Myocyte (in vitro differentiated cells): Measurements from ENCODE around the gene KCNK7. TPM values are rescaled to one million over a fixed set of nuclear protein-coding genes. Genes with fewer than 3 reads are reported as not detected.
"Not testable (repeated sequence)": the region's sequence is repeated elsewhere in the genome, so short reads cannot be mapped to it uniquely, and the experiment has no call there.

Source experiments
- DNase-seq: peaks from one replicate; pipeline ENCODE4 v3.0.0-alpha.2; 2012; ENCODE audit warnings: low read depth
- total RNA-seq: library from RNA; depleted of rRNA; stranded (reverse); fragments of >200 nt; gene quantifications from 2 replicates; pipeline ENCODE4 v1.2.3, GENCODE V29; 2014

KCNK7 gene
- total RNA-seq, 1 donor from 2014 or later = not detected

DNA sequence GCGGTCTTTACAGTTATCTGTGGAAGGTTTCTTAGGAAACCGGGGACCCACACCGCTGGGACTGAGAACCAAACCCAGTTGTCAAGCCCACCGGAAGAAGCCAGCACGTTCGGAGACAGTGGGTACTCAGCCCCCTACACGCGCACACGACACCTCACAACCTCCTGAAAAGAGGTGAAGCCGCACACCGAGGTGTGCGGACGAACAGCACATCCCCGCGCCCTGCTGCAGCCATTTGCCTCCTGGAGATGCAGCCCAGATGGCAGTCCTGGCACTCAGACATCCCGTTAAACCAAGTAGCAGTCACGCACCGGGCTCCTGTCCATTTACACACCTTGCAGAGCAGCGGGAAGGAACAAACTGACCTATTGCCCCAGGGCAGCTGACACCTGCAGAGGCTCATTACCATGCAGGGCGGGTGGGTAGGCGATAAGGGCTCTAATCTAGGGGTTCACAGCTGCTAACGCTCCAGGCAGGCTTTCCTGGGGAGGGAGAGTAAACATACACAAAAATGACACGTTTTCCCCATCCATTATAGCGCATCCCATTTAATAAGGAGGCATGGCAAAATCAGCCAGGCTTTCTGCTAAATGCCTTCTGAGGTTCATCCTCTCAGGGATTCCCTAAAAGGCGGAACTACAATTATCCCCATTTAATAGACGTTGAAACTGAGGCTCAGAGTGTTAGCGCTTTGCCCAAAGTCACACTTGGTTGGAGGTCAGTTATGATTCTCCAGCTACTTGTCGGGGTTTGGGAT is 20.6 kb downstream of the KCNK7 start:
- DNase-seq = no peak

DNA sequence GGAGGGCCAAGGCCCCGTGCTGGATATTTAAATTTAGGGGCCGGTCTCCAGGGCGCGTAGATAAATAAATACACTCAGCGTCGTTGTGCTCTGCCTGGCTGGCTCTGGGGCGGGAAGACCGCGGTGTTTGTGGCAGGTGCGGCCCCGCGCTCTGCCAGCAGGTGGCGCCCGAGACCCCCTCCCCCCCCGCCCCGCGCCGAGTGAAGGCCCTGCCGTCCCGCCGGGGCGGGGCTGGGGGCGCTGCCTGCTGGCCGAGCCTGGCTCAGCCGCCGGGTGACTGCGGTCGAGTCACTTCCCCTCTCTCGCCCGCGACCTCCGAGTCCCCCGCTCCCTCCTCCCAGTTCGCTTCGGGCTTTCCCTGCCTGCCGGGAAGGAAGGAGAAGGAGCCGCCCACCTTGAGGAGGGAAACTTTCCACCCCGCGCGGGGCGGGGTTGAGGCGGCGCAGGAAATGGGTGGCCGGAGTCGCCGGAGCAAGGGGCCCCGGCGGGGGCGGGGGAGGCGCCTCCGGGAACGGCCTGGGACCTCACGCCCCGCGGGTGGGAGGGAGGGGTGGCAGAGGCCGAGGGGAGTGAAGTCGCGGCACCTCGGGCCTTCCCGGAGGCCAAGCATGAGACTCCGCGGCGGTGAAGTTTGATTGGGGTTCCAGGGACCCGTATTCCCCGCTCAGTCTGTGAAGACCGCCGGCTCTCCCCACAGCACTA is 21.3 kb downstream of the KCNK7 start:
- DNase-seq = peak; percentile 92

DNA sequence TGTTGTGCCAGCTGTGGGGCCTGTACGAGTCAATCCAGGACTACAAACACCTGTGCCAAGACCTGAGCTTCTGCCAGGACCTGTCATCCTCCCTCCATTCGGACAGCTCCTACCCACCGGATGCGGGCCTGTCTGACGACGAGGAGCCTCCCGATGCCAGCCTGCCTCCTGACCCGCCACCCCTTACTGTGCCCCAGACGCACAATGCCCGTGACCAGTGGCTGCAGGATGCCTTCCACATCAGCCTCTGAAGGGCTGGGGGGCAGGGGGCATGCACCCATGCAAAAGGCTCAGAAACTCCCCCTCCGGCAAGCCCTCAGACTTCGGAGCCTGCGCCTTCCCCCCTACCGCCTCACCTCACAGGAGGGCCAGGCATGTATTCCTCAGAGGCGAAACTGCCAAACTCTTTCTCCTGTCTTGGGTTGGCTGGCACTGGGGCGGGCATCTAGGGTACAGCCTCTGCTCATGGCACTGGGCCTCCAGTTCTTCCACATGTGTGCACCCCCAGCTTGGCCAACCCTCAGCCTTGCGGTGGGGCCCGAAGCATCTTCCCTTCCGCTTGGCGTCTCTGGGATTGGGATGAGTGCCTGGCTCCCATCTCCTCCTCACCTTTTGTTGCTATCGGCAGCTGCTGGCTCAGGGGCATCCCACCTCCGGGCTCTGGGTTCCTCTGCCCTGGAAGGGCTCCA is 22.1 kb downstream of the KCNK7 start:
- DNase-seq = no peak

DNA sequence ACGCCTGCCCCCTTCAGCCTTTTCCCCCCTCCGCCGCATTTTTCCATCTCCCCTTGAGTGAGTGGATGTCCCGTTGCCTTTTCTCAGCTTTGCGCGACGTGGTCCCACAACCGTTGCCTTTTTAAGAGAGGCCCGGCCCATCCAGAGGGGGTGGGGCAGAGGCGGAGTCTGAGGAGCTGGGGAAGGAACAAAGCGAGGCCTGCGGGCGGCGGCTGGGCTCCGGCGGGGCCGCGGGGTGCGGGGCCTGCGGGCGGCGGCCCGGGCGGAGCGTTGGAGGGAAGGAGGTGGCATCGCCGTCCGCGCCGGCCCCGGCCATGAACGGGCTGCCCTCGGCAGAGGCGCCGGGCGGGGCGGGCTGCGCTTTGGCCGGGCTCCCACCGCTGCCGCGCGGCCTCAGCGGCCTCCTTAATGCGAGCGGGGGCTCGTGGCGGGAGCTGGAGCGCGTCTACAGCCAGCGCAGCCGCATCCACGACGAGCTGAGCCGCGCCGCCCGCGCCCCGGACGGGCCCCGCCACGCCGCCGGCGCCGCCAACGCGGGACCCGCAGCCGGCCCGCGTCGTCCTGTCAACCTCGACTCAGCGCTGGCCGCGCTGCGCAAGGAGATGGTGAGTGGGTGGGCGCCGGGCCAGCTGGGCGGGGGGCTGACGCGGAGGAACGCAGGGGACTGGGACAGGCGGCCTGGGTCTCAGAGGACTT is 23.1 kb downstream of the KCNK7 start, which contains the start of gene FAM89B:
FAM89B (plus strand) TSS at position 183 of the 696 bp plus-strand sequence; CDS start at position 315, 132 bp downstream.
- DNase-seq = peak; percentile 89

DNA sequence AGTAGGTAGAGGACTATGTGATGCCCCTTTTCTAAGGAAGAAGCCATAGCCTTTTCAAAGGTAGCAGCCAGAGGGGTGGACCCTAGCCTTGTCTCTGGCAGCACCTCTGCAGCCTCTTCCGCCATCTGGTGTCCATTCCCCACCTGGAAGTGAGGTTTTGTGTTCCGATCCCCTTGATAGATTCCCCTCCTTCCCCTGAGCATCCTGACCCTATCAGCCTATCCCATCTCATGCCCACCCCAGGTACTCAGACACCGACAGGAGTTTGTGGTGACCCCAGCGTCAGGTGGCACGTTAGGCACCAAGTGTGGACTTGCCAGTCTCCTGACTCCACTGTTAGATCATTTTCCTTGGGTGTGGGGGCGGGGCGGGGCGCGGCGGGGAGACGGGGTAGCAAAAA is 23.7 kb downstream of the KCNK7 start:
- no peak for DNase-seq

DNA sequence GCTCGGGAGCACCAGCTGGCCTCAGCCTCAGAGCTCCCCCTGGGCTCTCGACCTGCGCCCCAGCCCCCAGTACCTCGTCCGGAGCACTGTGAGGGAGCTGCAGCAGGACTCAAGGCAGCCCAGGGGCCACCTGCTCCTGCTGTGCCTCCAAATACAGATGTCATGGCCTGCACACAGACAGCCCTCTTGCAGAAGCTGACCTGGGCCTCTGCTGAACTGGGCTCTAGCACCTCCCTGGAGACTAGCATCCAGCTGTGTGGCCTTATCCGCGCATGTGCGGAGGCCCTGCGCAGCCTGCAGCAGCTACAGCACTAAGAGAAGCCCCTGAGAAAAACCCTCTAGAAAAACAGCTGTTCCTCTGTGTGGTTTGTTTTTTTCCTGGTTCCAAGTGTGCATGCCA is 24.2 kb downstream of the KCNK7 start:
- no peak for DNase-seq

DNA sequence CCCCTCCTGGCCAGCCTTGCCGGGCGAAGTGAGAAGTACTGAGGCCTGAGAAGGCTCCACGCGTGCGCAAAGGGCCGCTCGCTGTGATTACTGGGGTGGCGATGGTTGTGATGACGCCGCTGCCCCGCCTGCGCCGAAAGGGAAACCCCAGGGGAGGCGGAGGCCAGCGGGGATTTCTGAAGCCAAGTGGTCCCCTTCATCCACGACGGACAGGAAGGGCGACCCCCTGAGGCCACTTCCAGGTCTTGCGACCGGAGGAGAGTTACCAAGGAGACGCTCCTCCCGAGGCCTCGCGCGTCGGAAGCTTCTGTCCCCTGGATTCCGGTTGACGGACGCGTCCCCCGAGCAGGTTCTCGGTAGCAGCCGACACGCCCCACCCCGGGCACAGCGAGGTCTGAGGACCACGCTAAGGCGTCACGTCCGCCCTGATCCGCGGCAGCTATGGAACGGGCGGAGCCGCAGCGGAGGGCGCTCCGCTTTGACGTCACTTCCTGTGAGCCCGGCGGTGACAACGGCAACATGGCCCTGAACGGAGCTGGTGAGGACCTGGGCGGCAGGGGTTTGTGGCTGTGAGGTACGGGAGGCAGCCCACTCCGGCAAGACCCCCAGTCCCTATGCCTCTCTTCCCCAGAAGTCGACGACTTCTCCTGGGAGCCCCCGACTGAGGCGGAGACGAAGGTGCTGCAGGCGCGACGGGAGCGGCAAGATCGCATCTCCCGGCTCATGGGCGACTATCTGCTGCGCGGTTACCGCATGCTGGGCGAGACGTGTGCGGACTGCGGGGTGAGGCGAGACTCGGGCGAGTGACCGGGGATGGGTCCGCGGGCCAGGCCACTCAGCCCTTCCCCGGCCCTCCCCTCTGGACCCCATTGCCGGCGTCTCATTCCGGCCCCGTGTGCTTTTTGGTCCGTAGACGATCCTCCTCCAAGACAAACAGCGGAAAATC is 25.4 kb downstream of the KCNK7 start, which contains the start of gene ZNRD2:
ZNRD2 (plus strand) TSS at position 505 of the 946 bp plus-strand sequence; CDS start at position 520, 15 bp downstream.
- DNase-seq = peak; percentile 98

DNA sequence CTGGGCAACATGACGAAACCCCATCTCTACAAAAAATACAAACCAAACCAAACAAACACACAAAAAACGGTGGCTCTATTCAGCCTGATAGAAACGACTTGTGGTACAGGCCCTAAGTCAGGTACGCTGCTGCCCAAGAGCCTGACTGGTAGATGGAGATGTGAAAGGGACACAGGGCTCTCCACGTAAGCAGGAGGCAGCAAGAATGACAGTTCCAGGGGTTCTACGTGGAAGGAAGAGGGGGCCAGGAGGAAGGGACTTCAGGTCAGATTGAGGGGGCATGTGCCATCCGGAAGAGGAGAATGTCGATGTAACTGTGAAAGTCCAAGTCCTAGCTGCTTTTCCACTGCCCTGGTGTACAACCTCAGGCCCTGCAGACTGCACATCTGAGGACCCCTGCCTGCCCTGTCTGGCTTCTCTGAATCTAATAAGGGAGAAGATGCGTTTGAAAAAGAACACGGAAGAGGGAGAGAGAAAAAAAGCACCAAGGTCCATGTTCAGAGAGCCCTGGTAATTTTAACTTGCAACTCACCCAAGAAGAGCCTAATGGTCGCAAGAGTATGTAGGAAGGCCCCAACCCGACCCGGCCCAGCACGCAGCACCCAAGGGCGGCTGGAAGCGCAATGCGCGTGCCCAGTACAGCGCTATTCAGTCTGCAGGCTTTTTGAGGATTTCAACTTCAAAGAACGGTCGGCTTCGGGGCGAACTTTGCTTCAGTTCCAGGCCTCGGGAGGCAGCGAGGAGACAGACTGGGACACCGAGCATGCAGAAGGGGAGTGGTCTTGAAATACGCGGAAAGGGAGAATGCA is 26.2 kb downstream of the KCNK7 start:
- no peak for DNase-seq

DNA sequence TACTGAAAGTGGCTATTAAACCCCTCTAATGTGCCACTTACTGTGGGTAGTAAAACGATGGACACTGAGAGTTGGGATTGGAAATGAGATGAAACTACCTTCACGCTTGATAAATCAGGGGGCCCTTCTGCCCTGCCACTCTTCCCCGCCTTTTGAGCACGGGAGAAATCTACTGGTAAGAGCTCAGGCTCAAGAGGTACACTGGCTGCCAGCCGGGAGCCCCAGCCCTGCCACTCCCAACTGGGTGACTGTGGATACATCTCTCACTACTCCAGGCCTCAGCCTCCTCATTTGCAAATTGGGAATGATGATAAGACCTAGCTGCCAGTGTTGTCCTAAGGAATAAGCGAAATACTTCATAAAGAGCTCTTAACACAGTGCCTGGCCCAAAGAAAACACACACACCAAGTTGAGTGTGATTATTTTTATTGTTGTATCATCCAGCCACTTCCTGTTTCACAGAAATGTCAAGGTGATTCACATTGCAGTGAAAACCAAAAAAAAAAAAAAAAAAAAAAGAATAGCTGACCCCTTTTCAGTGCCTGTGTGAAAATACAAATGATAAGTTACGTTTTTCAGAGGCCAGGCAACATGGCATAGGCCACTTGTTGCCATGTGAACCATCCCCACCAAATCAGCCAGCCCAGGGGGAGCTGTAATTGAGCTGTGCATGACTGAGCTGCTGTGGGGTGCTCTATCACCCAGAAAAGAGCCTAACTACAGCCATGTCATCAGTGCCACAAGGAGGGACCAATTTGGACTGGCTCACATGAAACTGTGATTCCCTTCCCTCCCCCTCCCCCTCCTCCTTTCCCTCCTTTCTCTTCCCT is 29.8 kb downstream of the KCNK7 start:
- no peak for DNase-seq

DNA sequence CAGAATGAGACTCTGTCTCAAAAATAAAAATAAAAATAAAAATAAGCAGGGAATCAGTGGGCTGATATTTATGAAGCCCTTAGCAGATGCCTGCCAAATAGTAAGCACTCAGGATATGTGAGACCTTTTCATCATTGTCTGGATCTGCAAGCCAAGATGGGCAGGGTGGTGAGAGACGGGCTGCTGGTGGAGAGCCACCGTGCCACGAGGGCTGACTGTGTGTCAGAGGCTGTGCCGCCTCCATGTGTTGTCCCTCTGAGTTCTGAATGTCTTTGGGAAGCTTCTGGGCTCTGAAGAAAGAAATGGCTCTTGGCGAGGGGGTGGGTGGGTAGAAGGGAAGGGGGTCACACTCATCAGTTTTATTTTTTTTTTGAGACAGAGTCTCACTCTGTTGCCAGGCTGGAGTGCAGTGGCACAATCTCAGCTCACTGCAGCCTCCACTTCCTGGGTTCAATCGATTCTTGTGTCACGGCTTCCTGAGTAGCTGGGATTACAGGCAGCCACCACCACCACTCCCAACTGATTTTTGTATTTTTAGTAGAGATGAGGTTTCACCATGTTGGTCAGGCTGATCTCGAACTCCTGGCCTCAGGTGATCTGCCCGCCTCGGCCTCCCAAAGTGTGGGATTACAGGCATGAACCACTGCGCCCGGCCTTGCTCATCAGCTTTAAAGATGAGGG is 30.6 kb downstream of the KCNK7 start:
- DNase-seq = not testable (repeated sequence)

DNA sequence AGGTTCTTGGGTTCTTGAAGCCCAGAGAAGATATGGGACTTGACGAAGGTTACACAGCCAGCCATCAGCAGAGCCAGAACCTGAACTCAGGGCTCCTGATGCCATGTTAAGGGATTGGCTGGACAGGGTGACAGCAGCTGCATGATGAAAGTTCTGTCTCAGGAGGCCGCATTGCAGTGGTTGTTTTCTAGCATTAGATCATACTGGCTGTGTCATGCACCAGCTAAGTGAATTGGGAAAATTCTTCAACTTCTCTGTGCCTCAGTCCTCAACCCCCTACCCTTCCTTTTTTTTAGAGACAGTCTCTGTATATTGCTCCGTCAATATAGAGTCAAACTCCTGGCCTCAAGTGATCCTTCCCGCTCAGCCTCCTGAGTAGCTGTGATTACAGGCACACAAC is 32.0 kb downstream of the KCNK7 start:
- no peak for DNase-seq

DNA sequence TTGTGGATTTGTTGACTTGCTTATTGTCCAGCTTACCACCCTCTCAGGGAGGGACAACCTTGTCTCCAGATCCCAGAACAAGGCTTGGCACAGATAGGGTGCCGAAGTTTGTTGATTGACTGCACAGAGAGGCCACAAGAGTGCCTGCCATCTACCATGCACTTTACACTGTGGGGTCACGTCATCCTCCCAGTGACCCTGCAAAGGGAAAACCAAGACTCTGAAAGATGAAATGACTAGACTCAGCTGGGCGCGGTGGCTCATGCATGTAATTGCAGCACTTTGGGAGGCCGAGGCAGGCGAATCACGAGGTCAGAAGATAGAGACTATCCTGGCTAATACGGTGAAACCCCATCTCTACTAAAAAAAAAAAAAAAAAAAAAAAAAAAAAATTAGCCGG is 32.8 kb downstream of the KCNK7 start:
- no peak for DNase-seq

DNA sequence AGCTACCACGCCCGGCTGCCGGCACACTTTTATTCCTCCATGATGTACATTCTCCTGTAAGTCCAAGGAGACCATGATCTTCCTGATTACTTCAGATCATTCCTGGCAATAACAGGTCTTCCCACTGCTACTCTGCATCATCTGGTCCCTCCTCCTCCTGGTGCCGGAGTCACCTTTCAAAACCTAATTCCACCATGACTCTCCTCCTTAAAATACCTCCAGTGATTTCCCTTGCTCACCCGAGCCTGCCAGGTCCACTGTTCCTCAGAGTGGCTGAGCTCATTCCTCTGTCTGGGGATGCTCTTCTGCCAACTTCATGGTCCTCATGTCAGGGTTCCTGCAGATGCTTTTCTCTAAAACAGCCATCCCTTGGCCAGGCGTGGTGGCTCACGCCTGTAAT is 33.6 kb downstream of the KCNK7 start:
- no peak for DNase-seq

DNA sequence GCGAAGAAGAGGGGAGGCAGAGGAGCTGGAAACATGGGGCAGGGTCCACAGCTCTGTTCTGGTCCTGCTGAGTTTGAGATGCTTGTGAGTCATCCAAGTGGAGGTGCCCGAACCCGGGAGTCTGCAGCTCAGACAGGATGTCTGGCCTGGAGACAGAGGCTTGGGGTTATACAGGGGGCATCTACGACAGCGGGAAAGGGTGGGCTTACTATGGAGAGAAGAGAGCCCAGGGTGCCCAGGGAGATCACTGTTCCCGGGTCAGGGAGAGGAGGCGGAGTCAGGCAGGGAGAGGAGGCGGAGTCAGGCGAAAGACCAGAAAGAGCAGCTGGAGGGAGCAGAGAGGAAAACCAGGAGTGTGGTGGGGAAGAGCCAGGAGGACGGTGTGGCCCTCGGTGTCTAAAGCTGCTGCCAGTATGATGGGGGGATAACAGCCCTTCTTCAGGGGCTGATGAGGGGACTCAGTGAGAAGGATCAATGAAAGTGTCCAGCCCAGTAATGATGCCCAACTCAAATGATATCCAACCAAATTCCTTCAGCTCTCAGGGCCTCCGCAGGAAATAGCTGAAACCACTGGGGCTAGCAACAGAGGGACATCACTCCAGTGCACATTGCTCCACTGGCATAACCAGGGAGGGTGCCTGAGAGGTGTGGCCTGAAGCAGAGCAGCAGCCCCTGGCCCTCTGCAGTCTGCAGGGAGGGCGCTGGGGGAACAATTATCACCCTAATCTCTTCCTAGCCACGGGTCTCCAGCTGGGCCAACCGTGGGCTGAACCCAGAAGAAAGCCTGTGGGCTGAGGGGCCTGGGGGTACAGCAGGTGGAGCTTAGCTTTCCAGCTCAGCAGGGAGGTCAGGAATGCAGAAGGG is 34.8 kb downstream of the KCNK7 start:
- DNase-seq = peak; percentile 66

DNA sequence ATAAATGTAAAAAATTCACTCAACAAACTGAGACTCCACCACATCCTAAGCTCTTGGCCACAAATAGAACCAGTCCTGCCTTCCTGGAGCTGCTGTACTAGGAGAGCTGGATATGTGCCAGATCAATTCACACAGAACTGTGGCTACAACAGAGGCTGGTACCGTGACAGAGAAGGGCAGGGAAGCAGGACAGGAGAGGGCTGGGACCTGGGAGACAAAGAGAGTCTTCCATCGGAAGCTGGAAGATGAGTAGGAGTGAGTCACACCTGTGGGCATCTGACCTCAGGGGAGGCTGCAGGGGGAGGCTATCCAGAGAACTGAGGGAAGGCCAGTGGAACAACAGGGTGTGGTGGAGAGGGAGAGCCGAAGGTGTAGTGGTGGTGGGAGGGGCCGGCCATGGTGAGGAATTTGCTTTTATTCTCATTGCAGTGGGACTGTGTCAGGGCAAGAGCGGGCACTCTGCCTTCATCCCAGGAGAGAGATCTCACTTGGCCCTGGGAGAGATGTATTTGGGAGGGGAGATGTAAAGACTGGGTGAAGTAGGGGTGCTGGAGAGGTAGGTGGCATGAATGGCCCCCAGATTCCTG is 35.6 kb downstream of the KCNK7 start:
- no peak for DNase-seq

DNA sequence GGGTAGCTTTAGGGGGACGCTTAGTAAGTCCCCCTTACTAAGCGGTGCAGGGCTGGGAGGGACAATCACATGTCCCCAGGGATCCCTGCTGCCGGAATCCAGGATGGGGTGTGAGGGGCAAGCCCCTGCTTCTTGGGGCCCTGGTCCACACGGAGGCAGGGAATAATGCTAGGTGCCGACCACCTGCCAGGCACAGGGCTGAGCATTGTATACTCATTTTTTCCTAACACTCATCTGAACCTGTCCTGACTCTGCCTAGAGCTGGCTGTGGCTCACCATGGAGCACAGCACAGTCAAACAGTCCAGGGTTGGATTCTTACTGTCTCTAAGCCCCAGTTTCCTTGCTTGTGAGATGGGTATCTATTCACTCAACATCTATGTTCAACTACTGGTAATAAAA is 36.1 kb downstream of the KCNK7 start:
- no peak for DNase-seq
